ENCODE data around the gene PTRHD1. TPM values are rescaled to one million over a fixed set of nuclear protein-coding genes. Genes with fewer than 3 reads are reported as not detected.

PTRHD1 gene
- total RNA-seq, 1 donor from 2014 or later: 31.4 TPM

GRCh38 chr2:24771764-24772586, 21.2 kb downstream of the PTRHD1 start:
- no peak for DNase-seq
- intact Hi-C loops (cut with DNase I): no loop called here
- no peak for ATAC-seq (ENCODE audit: poor library complexity)

DNA sequence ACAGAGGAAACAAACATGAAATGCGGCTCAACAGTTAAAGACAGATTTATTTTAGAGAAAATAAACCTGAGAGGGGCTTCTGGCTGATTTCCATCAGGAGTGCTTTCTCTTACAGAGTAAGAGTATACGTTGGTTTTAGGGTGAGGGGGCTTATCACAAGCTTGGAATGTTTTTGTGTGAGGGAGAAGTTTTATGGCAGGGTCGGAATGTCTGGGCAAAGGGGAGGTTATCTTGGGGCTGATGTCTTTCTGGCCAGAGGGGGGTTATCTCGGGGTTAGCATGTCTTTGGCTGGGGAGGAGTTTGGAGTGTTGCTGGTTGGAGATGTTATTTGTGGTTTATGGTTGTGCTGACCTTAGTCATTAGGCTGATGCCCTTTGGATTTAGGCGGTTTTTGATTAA, 22.1 kb downstream of the PTRHD1 start:
- DNase-seq (no peak), ATAC-seq (ENCODE audit: poor library complexity) (no peak)
- intact Hi-C loops (cut with DNase I): no loop called here

GRCh38 chr2:24768601-24769000, 24.6 kb downstream of the PTRHD1 start:
- peak; percentile 82 for DNase-seq
- intact Hi-C loops (cut with DNase I): no loop called here
- peak; percentile 83 for ATAC-seq (ENCODE audit: poor library complexity)

DNA sequence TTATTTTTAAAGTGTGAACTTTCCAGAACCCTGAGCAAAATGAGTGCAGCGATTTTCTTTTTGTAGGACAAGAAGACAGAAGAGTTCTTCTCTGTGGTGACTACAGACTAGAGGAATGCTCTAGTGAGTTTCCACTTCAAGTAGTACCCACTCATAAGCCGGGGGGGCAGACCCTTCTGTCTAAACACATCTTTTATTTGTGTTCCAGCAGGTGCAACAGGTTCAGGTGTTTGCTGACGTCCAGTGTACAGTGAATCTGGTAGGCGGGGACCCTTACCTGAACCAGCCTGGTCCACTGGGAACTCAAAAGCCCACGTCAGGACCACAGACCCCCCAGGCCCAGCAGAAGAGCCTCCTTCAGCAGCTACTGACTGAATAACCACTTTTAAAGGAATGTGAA, 25.2 kb downstream of the PTRHD1 start:
- intact Hi-C loops (cut with DNase I): no loop called here
- no peak for ATAC-seq (ENCODE audit: poor library complexity)
- DNase-seq: no peak

GRCh38 chr2:24766609-24767008, 26.6 kb downstream of the PTRHD1 start:
- intact Hi-C loops (cut with DNase I): no loop called here
- ATAC-seq (ENCODE audit: poor library complexity) (no peak), DNase-seq (no peak)

- no peak for DNase-seq
- no peak for ATAC-seq (ENCODE audit: poor library complexity)
- intact Hi-C loops (cut with DNase I): no loop called here
Observed at GRCh38 chr2:24763843-24764242, 29.3 kb downstream of the PTRHD1 start.

DNA sequence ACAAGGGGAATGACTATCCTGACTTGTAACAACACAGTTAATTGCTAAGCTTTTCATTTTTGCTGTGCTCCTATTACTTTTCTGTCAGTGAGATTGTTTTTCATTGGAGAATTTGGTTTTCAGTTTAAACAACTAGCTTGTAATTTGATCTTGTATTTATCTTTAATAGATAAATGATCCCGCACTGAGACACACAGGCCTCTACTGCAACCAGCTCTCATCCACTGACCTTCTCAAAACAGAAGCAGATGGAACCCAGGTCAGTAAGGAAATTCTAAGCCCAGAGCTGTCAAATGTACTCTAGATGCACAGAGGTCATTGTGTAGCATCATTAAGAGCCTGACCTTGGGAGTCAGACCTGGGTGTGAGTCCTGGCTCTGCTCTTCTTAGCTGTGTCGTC, 30.7 kb downstream of the PTRHD1 start:
- intact Hi-C loops (cut with DNase I): no loop called here
- DNase-seq: no peak
- ATAC-seq (ENCODE audit: poor library complexity): no peak

DNA sequence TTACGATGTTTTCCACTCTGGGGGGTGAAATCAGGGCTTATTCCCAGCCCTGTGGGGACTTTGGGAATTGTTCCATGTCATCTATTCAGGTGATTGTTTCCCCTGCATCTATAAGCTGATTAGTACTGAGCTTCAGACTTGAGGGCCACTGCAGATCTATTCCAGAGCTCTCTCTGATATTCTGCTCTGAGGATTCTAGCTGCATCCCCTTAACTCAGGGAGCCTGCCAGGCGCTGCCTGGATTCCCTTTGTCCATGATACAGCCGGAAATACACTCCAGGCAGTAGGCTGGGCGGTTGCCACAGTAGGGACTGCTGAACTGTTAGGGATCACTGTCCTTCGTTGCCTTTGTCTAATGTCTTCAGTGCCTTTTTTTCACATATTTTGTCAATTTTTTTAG, 31.3 kb downstream of the PTRHD1 start:
- peak; percentile 53 for DNase-seq
- no peak for ATAC-seq (ENCODE audit: poor library complexity)
- intact Hi-C loops (cut with DNase I): no loop called here

GRCh38 chr2:24756789-24757188, 36.4 kb downstream of the PTRHD1 start:
- ATAC-seq (ENCODE audit: poor library complexity) (no peak), DNase-seq (no peak)
- intact Hi-C loops (cut with DNase I): no loop called here

- intact Hi-C loops (cut with DNase I): no loop called here
Observed at GRCh38 chr2:24754985-24755705, 38.0 kb downstream of the PTRHD1 start.

GRCh38 chr2:24749069-24749691, 44.0 kb downstream of the PTRHD1 start:
- DNase-seq (no peak), ATAC-seq (ENCODE audit: poor library complexity) (no peak)
- intact Hi-C loops (cut with DNase I): no loop called here

More at GRCh38 chr2:24754985-24755705, 38.0 kb downstream of the PTRHD1 start:
- ATAC-seq (ENCODE audit: poor library complexity): no peak
- no peak for DNase-seq

DNA sequence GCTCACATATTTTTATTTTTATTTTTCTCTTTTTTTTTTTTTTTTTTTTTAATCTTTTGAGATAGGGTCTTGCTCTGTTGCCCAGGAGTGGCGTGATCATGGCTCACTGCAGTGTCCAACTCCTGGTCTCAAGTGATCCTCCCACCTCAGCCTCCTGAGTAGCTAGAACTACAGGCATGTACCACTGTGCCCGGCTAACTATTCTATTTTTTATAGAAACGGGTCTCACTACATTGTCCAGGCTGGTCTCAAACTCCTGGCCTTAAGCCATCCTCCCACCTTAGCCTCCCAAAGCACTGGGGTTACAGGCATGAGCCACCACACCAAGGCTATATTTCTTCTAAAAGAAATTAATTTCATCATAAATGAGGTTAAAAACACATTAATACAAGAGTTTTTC, 45.9 kb downstream of the PTRHD1 start:
- no peak for DNase-seq
- intact Hi-C loops (cut with DNase I): no loop called here
- ATAC-seq (ENCODE audit: poor library complexity): no peak

GRCh38 chr2:24745825-24746224, 47.4 kb downstream of the PTRHD1 start:
- intact Hi-C loops (cut with DNase I): no loop called here
- no peak for ATAC-seq (ENCODE audit: poor library complexity)

DNA sequence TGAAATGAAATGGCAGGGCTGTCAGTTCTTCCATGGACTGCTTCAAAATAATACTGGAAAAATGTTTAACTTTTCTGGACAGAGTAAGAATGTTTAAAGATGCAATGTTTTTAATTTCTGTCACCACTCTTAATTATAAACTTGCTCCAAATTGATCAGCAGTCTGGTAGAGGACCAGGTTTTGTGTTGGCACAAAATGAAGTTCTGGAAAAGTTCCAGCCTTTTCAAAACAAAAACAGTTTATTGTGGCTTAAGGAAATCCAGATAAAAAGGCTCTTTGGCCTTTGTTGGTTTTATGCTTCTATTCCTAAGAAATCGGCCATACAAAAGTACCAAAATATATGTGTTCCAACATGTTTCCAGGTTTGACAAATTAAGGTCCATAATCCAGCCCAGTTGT, 48.8 kb downstream of the PTRHD1 start:
- ATAC-seq (ENCODE audit: poor library complexity): no peak
- DNase-seq: no peak
- intact Hi-C loops (cut with DNase I): no loop called here

More at GRCh38 chr2:24745825-24746224, 47.4 kb downstream of the PTRHD1 start:
- DNase-seq: no peak

DNA sequence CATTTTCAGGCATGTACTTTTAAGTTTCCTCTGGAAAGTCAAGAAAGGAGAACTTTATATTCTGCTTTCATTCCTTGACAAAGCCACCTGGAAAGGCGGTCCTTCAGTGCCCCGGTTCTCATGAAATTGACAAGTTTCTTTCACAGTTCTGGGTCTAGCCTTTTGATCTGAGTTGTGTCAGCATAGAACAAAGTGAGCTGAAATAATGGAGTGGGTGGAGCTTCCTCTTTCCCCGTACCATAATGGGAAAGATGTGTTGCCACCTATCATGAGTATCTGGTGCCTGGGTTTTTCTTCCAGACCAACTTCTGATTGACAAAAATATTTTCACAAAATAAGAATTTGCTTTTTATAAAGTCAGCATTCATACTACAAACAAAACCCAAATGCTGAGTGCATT, 49.3 kb downstream of the PTRHD1 start:
- intact Hi-C loops (cut with DNase I): no loop called here
- DNase-seq (no peak), ATAC-seq (ENCODE audit: poor library complexity) (no peak)

- ATAC-seq (ENCODE audit: poor library complexity): no peak
- intact Hi-C loops (cut with DNase I): no loop called here
- no peak for DNase-seq
Observed at GRCh38 chr2:24742730-24743129, 50.5 kb downstream of the PTRHD1 start.

- DNase-seq (no peak), ATAC-seq (ENCODE audit: poor library complexity) (no peak)
- intact Hi-C loops (cut with DNase I): no loop called here
Observed at GRCh38 chr2:24740142-24740541, 53.0 kb downstream of the PTRHD1 start.
